HG03460 (cell line): ENCODE measurements around the gene TSPAN18.

Experiments
- ATAC-seq: cut with Tn5 transposase; IDR thresholded peaks from one replicate; pipeline ENCODE4 v1.9.1; 2021; ENCODE audit not compliant: unreplicated experiment

Gene TSPAN18

GRCh38 chr11:44759743-44760476 is 33.1 kb downstream of the TSPAN18 start:
- no peak for ATAC-seq

- ATAC-seq = no peak
Observed at GRCh38 chr11:44760477-44760872, 33.7 kb downstream of the TSPAN18 start.

GRCh38 chr11:44760917-44761550 is 34.3 kb downstream of the TSPAN18 start:
- ATAC-seq = no peak

- ATAC-seq = no peak
Observed at GRCh38 chr11:44761551-44761961, 34.8 kb downstream of the TSPAN18 start.

GRCh38 chr11:44763121-44763820 is 36.5 kb downstream of the TSPAN18 start:
- ATAC-seq = no peak

- no peak for ATAC-seq
Observed at GRCh38 chr11:44764583-44764982, 37.8 kb downstream of the TSPAN18 start.

GRCh38 chr11:44765026-44765595 is 38.3 kb downstream of the TSPAN18 start:
- no peak for ATAC-seq

GRCh38 chr11:44765676-44766075 is 38.9 kb downstream of the TSPAN18 start:
- no peak for ATAC-seq

- no peak for ATAC-seq
Observed at GRCh38 chr11:44766112-44766971, 39.6 kb downstream of the TSPAN18 start.

GRCh38 chr11:44766972-44767278 is 40.2 kb downstream of the TSPAN18 start:
- ATAC-seq = no peak

GRCh38 chr11:44767421-44767820 is 40.7 kb downstream of the TSPAN18 start:
- no peak for ATAC-seq

- no peak for ATAC-seq
Observed at GRCh38 chr11:44770401-44770800, 43.6 kb downstream of the TSPAN18 start.

- no peak for ATAC-seq
Observed at GRCh38 chr11:44771252-44771734, 44.5 kb downstream of the TSPAN18 start.

- ATAC-seq = no peak
Observed at GRCh38 chr11:44771841-44772240, 45.1 kb downstream of the TSPAN18 start.

- ATAC-seq = no peak
Observed at GRCh38 chr11:44773351-44773965, 46.7 kb downstream of the TSPAN18 start.

- no peak for ATAC-seq
Observed at GRCh38 chr11:44774108-44774507, 47.3 kb downstream of the TSPAN18 start.

GRCh38 chr11:44774731-44775130 is 48.0 kb downstream of the TSPAN18 start:
- ATAC-seq = no peak

- no peak for ATAC-seq
Observed at GRCh38 chr11:44775366-44775984, 48.7 kb downstream of the TSPAN18 start.

GRCh38 chr11:44775985-44776446 is 49.3 kb downstream of the TSPAN18 start:
- ATAC-seq = no peak
